ENCODE data around the gene G6PD.
"Not testable (repeated sequence)": the region's sequence is repeated elsewhere in the genome, so short reads cannot be mapped to it uniquely, and the experiment has no call there.

The G6PD gene

GRCh38 chrX:154508384-154508745 is 38.3 kb downstream of the G6PD start:
- no peak for TF ChIP-seq CTCF (IDR thresholded peaks at IDR 0.05; ENCODE audit: control extremely low read depth, extremely low read depth, low read depth, missing control alignments)
- ChIA-PET POLR2A (no interaction called here), CTCF (interaction anchor here (1.9 kb wide), 1 partner anchor 19 kb away, joined by 5 read pairs; no protein-coding TSS in a partner anchor)
- no peak for DNase-seq (ENCODE audit: extremely low spot score)

GRCh38 chrX:154507673-154508383 is 38.8 kb downstream of the G6PD start:
- DNase-seq (ENCODE audit: extremely low spot score) = no peak
- CTCF ChIA-PET = interaction anchor here (1.9 kb wide), 1 partner anchor 19 kb away, joined by 5 read pairs; no protein-coding TSS in a partner anchor
- POLR2A ChIA-PET = interaction anchor here (0.9 kb wide), 1 partner anchor 17 kb away, joined by 3 read pairs; the partner anchor contains the start of gene SLC10A3
- no peak for TF ChIP-seq CTCF (IDR thresholded peaks at IDR 0.05; ENCODE audit: control extremely low read depth, extremely low read depth, low read depth, missing control alignments)

- ChIA-PET POLR2A (interaction anchor here (0.9 kb wide), 1 partner anchor 16 kb away, joined by 3 read pairs; the partner anchor contains the start of gene SLC10A3), CTCF (interaction anchor here (1.9 kb wide), 1 partner anchor 20 kb away, joined by 5 read pairs; no protein-coding TSS in a partner anchor)
- TF ChIP-seq CTCF (IDR thresholded peaks at IDR 0.05; ENCODE audit: control extremely low read depth, extremely low read depth, low read depth, missing control alignments) = no peak
- no peak for DNase-seq (ENCODE audit: extremely low spot score)
Observed at GRCh38 chrX:154506483-154507332, 39.9 kb downstream of the G6PD start.

- TF ChIP-seq CTCF (IDR thresholded peaks at IDR 0.05; ENCODE audit: control extremely low read depth, extremely low read depth, low read depth, missing control alignments) = no peak
- ChIA-PET POLR2A (no interaction called here), CTCF (no interaction called here)
- no peak for DNase-seq (ENCODE audit: extremely low spot score)
Observed at GRCh38 chrX:154505734-154506133, 40.9 kb downstream of the G6PD start.

- DNase-seq (ENCODE audit: extremely low spot score) = no peak
- no peak for TF ChIP-seq CTCF (IDR thresholded peaks at IDR 0.05; ENCODE audit: control extremely low read depth, extremely low read depth, low read depth, missing control alignments)
- ChIA-PET CTCF (no interaction called here), POLR2A (interaction anchor here (0.7 kb wide), 1 partner anchor 30 kb away, joined by 3 read pairs; no protein-coding TSS in a partner anchor)
Observed at GRCh38 chrX:154502989-154503388, 43.7 kb downstream of the G6PD start.

GRCh38 chrX:154502098-154502497 is 44.5 kb downstream of the G6PD start:
- POLR2A ChIA-PET = interaction anchor here (0.7 kb wide), 1 partner anchor 31 kb away, joined by 3 read pairs; no protein-coding TSS in a partner anchor

GRCh38 chrX:154501423-154501822 is 45.2 kb downstream of the G6PD start:
- DNase-seq (ENCODE audit: extremely low spot score); CTCF ChIA-PET; POLR2A ChIA-PET: not testable (repeated sequence)

More at GRCh38 chrX:154502098-154502497, 44.5 kb downstream of the G6PD start:
- no peak for DNase-seq (ENCODE audit: extremely low spot score)
- no peak for TF ChIP-seq CTCF (IDR thresholded peaks at IDR 0.05; ENCODE audit: control extremely low read depth, extremely low read depth, low read depth, missing control alignments)
- CTCF ChIA-PET = interaction anchor here (0.9 kb wide), 1 partner anchor 61 kb away, joined by 3 read pairs; no protein-coding TSS in a partner anchor

- CTCF ChIA-PET = interaction anchor here (1.3 to 1.7 kb wide), 4 partner anchors 9 to 123 kb away, joined by 4 to 6 read pairs (median 4); no protein-coding TSS in a partner anchor
- POLR2A ChIA-PET; DNase-seq (ENCODE audit: extremely low spot score): not testable (repeated sequence)
Observed at GRCh38 chrX:154496591-154497137, 50.0 kb downstream of the G6PD start.

Measured in GM10248 (cell line).